ENCODE results near the gene KCNH2.

DNA sequence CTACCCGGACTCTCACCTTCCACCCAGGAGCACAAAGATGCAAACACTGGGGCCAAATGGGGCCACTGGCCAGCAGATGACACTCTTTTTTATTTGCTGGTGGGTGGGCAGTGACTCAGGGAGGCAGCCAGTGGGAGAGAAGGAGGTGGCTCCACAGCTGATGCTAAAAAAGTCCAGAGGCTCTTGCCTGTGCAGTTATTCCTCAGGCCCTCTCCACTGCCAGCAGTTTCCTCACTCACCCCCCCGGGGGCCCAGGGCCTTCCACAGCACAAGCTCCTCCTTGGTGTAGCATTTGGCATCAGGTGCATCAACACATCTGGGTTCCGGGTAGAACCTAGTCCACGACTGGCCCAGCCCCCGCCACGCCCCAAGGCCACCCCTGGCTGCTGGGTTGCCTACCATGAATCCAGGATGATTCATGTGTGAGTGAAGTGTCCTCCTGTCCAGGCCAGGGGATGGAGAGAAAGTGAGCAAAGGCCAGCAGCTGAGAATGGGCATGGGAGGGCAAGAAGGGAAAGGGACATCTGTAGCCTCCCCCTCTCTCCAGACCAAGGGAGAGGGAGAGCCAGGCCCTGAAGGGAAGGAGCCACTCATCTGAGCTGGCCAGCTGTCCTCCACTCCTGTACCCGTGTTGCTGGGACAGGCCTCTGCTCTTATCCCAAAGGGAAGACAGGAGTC lies 1.7 kb upstream of the KCNH2 start:
- TF ChIP-seq, protein P1, sequence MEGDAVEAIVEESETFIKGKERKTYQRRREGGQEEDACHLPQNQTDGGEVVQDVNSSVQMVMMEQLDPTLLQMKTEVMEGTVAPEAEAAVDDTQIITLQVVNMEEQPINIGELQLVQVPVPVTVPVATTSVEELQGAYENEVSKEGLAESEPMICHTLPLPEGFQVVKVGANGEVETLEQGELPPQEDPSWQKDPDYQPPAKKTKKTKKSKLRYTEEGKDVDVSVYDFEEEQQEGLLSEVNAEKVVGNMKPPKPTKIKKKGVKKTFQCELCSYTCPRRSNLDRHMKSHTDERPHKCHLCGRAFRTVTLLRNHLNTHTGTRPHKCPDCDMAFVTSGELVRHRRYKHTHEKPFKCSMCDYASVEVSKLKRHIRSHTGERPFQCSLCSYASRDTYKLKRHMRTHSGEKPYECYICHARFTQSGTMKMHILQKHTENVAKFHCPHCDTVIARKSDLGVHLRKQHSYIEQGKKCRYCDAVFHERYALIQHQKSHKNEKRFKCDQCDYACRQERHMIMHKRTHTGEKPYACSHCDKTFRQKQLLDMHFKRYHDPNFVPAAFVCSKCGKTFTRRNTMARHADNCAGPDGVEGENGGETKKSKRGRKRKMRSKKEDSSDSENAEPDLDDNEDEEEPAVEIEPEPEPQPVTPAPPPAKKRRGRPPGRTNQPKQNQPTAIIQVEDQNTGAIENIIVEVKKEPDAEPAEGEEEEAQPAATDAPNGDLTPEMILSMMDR (conservative IDR thresholded peaks at IDR 0.05; ENCODE audit: low read length): no peak
- no peak for TF ChIP-seq EZH2phosphoT487 (IDR thresholded peaks at IDR 0.05; ENCODE audit: borderline replicate concordance, low read depth, low read length)
